SK-N-SH (cell line): Measurements from ENCODE around the gene RAB20. TPM values are rescaled to one million over a fixed set of nuclear protein-coding genes. Genes with fewer than 3 reads are reported as not detected.

Experiments used
- CTCF ChIA-PET: fragments of 300-600, 350-600 bp; formaldehyde crosslinking; extraction: SDS; loops from one replicate; lab custom pipeline; 2021; lab: Yijun Ruan, JAX
- POLR2A ChIA-PET: fragments of 350-600 bp; sonication (Branson Sonifier 250); formaldehyde crosslinking; extraction: SDS; loops from one replicate; lab custom pipeline; 2020; ENCODE audit warnings: antibody characterized with exemption, inconsistent platforms; lab: Yijun Ruan, JAX
- DNase-seq: peaks from one replicate; pipeline ENCODE4 v3.0.0; 2012
- H2AFZ ChIP-seq: fragments of 200-600 bp; sonication (generic); 2 replicates; pipeline ENCODE4 v1.8.1; 2016; ENCODE audit warnings: antibody characterized with exemption, mild to moderate bottlenecking, low read depth
- H3F3A ChIP-seq: fragments of 200-600 bp; sonication (generic); replicated peaks from 2 replicates; pipeline ENCODE3; 2016; ENCODE audit warnings: antibody characterized with exemption, mild to moderate bottlenecking; ENCODE audit not compliant: insufficient read depth
- H3K27ac ChIP-seq, 2 experiments: fragments of 200-500 bp in 1 of 2; fragments of 200-600 bp in 1 of 2; sonication (Bioruptor generic) in 1 of 2; sonication (generic), shearing (Covaris generic) in 1 of 2; 2 replicates each; pipeline versions ENCODE4 v1.5.1 to v1.6.1; 2014 to 2016; ENCODE audit warnings: low read depth in 2 of 2, inconsistent platforms in 1 of 2, low read length in 1 of 2, mild to moderate bottlenecking in 1 of 2, mixed read lengths in 1 of 2
- H3K27me3 ChIP-seq: fragments of 200-600 bp; sonication (generic), shearing (Covaris generic); 2 replicates; pipeline ENCODE4 v1.6.1; 2016; ENCODE audit warnings: mixed run types; ENCODE audit not compliant: insufficient read depth
- H3K36me3 ChIP-seq, 2 experiments: fragments of 200-500 bp in 1 of 2; fragments of 200-600 bp in 1 of 2; sonication (Bioruptor generic) in 1 of 2; sonication (generic) in 1 of 2; replicated peaks in 1 of 2; 2 replicates each; pipeline versions ENCODE3 to v1.5.1; 2014 to 2016; ENCODE audit warnings: low read length in 1 of 2, mild to moderate bottlenecking in 1 of 2; ENCODE audit not compliant: insufficient read depth in 2 of 2, control insufficient read depth in 1 of 2
- H3K4me1 ChIP-seq, 2 experiments: fragments of 200-500 bp in 1 of 2; fragments of 200-600 bp in 1 of 2; sonication (Bioruptor generic) in 1 of 2; sonication (generic), shearing (Covaris generic) in 1 of 2; 2 replicates each; pipeline versions ENCODE4 v1.5.1 to v1.6.1; 2014 to 2016; ENCODE audit warnings: low read depth in 1 of 2, low read length in 1 of 2, mixed run types in 1 of 2; ENCODE audit not compliant: insufficient read depth in 2 of 2, control insufficient read depth in 1 of 2
- H3K4me2 ChIP-seq: fragments of 200-600 bp; sonication (generic), shearing (Covaris generic); 2 replicates; pipeline ENCODE4 v1.6.1; 2017; ENCODE audit warnings: mixed run types
- H3K4me3 ChIP-seq, 2 experiments: fragments of 200-500 bp in 1 of 2; fragments of 200-600 bp in 1 of 2; sonication (Bioruptor generic) in 1 of 2; sonication (generic), shearing (Covaris generic) in 1 of 2; 2 replicates each; pipeline versions ENCODE4 v1.5.1 to v1.8.1; 2014 to 2016; ENCODE audit warnings: low read depth in 2 of 2, inconsistent platforms in 1 of 2, low read length in 1 of 2, mild to moderate bottlenecking in 1 of 2, mixed read lengths in 1 of 2, moderate library complexity in 1 of 2
- H3K79me2 ChIP-seq: fragments of 200-600 bp; sonication (generic); 2 replicates; pipeline ENCODE4 v1.8.1; 2017; ENCODE audit warnings: mild to moderate bottlenecking; ENCODE audit not compliant: insufficient read depth
- H3K9ac ChIP-seq: fragments of 200-600 bp; sonication (generic); 2 replicates; pipeline ENCODE4 v1.6.1; 2017; ENCODE audit warnings: mixed run types
- H3K9me2 ChIP-seq: fragments of 200-600 bp; sonication (generic); 2 replicates; pipeline ENCODE4 v1.6.1; 2017; ENCODE audit warnings: mixed run types
- H3K9me3 ChIP-seq: fragments of 200-600 bp; sonication (generic); 2 replicates; pipeline ENCODE4 v1.6.1; 2017; ENCODE audit warnings: mixed run types, mild to moderate bottlenecking, moderate library complexity
- H4K20me1 ChIP-seq: fragments of 200-600 bp; sonication (generic); 2 replicates; pipeline ENCODE4 v1.6.1; 2017; ENCODE audit warnings: mild to moderate bottlenecking, mixed run types; ENCODE audit not compliant: insufficient read depth
- EZH2phosphoT487 ChIP-seq: fragments of 200-600 bp; sonication (generic); IDR thresholded peaks from 2 replicates; pipeline ENCODE4 v1.6.1; 2017; ENCODE audit warnings: low read depth, mixed run types, mild to moderate bottlenecking, antibody characterized with exemption, moderate library complexity, borderline replicate concordance
- FOXJ3 ChIP-seq: sonication (generic); formaldehyde crosslinking; IDR thresholded peaks from 2 replicates; pipeline ENCODE4 v1.5.1; 2020; ENCODE audit warnings: mild to moderate bottlenecking, missing genetic modification reagents
- GABPA ChIP-seq: IDR thresholded peaks from 2 replicates; pipeline ENCODE4 v1.4.0; 2012; ENCODE audit warnings: low read depth, mild to moderate bottlenecking
- GATA2 ChIP-seq: sonication (generic); formaldehyde crosslinking; IDR thresholded peaks from 2 replicates; pipeline ENCODE4 v1.5.0; 2020; ENCODE audit warnings: mild to moderate bottlenecking, missing genetic modification reagents
- MEF2A ChIP-seq: IDR thresholded peaks from 2 replicates; pipeline ENCODE4 v1.4.0; 2012; ENCODE audit warnings: low read depth, borderline replicate concordance
- NRF1 ChIP-seq: IDR thresholded peaks from 2 replicates; pipeline ENCODE4 v1.6.1; 2012; ENCODE audit warnings: low read depth, mild to moderate bottlenecking, low read length
- PBX3 ChIP-seq: IDR thresholded peaks from 2 replicates; pipeline ENCODE4; 2012
- POLR2AphosphoS5 ChIP-seq: IDR thresholded peaks from 2 replicates; pipeline ENCODE4 v1.6.1; 2012; ENCODE audit warnings: low read depth, low read length
- RAD21 ChIP-seq: IDR thresholded peaks from 2 replicates; pipeline ENCODE4 v1.6.1; 2012; ENCODE audit warnings: mild to moderate bottlenecking, low read length
- RCOR1 ChIP-seq: fragments of 150-350 bp; IDR thresholded peaks from 2 replicates; pipeline ENCODE4 v1.6.1; 2017; ENCODE audit warnings: antibody characterized with exemption, low read length
- REST ChIP-seq: IDR thresholded peaks from 2 replicates; pipeline ENCODE4 v1.6.1; 2012; ENCODE audit warnings: mild to moderate bottlenecking, low read depth, low read length, moderate library complexity
- SMC3 ChIP-seq: IDR thresholded peaks from 2 replicates; pipeline ENCODE4 v1.6.1; 2012; ENCODE audit warnings: low read depth, low read length, improper control_type of control experiment
- TAF1 ChIP-seq: IDR thresholded peaks from 2 replicates; pipeline ENCODE4 v1.6.1; 2012; ENCODE audit warnings: low read depth, mild to moderate bottlenecking, low read length, moderate library complexity, borderline replicate concordance
- TEAD4 ChIP-seq: IDR thresholded peaks from 2 replicates; pipeline ENCODE4 v1.4.0; 2012; ENCODE audit warnings: mild to moderate bottlenecking, borderline replicate concordance; ENCODE audit not compliant: insufficient read depth
- ZBTB33 ChIP-seq: IDR thresholded peaks from 2 replicates; pipeline ENCODE4 v1.4.0; 2012; ENCODE audit warnings: low read depth, borderline replicate concordance
- WGBS: methylation state at CpG from one replicate; pipeline ENCODE4 v1.1.6; 2017; ENCODE audit warnings: low lambda C conversion rate; 5-methylcytosine and 5-hydroxymethylcytosine counted together
- polyA plus RNA-seq, 3 experiments: library from polyadenylated mRNA; depleted of rRNA; stranded (reverse); fragments of >200 nt; gene quantifications; 2 replicates each; pipeline ENCODE4 v1.2.3, GENCODE V29; 2012
- TF ChIP-seq, protein P1 (sequence below): fragments of 150-350 bp; IDR thresholded peaks from 2 replicates; pipeline ENCODE4 v1.6.1; 2016; ENCODE audit warnings: mild to moderate bottlenecking, low read depth, low read length

RAB20 gene
- polyA plus RNA-seq, 1 of the 3 experiments (the other 2 are of a cell fraction), result 5.2 TPM

GRCh38 chr13:110518571-110518970, 43.0 kb downstream of the RAB20 start:
- Histone ChIP-seq H3K27me3 (no peaks in the 10 kb centered on the region), H3K9ac (no peak overlapping the region), H3K9me2 (no peaks in the 10 kb centered on the region), H3F3A (no peaks in the 10 kb centered on the region), H3K36me3 (peaks cover 0 to 2% of the 10 kb centered on the region in 2 experiments), H3K9me3 (no peaks in the 10 kb centered on the region), H3K27ac (no peak overlapping the region), H3K4me3 (no peak overlapping the region), H3K79me2 (no peaks in the 10 kb centered on the region), H2AFZ (no peak overlapping the region), H3K4me1 (peaks cover 0 to 3% of the 10 kb centered on the region in 2 experiments; a peak in 1 of 4 replicates), H3K4me2 (no peak overlapping the region), H4K20me1 (no peaks in the 10 kb centered on the region)
- DNase-seq, result no peak
- TF ChIP-seq GATA2 (CRISPR knock-in tag) (no peak), RCOR1 (no peak), FOXJ3 (CRISPR knock-in tag) (no peak), EZH2phosphoT487 (no peak), NRF1 (no peak), POLR2AphosphoS5 (no peak), GABPA (no peak), ZBTB33 (no peak), RAD21 (no peak), TEAD4 (no peak)
- TF ChIP-seq, protein P1, sequence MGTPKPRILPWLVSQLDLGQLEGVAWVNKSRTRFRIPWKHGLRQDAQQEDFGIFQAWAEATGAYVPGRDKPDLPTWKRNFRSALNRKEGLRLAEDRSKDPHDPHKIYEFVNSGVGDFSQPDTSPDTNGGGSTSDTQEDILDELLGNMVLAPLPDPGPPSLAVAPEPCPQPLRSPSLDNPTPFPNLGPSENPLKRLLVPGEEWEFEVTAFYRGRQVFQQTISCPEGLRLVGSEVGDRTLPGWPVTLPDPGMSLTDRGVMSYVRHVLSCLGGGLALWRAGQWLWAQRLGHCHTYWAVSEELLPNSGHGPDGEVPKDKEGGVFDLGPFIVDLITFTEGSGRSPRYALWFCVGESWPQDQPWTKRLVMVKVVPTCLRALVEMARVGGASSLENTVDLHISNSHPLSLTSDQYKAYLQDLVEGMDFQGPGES, result no peak
- WGBS, result 87% methylated on average over 5 of the region's 11 CpGs
- ChIA-PET POLR2A (no interaction called here), CTCF (no interaction called here)

DNA sequence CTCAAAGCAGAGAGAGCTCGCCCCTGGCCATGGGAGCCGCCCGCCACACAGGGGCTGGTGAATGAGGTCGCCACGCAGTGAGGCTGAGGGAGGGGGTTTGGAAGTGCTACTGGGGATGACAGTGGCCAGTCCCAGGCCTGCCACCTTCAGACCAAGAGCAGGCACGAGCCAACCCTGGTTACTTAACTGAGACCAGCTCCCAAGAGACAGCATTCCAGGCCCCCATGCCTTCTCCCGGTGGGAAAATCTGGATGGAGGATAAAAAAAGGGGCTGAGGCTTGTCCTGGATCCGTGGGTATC, 43.3 kb downstream of the RAB20 start:
- Histone ChIP-seq H3K79me2 (no peaks in the 10 kb centered on the region), H3K4me2 (no peak overlapping the region), H4K20me1 (no peaks in the 10 kb centered on the region), H3K27me3 (no peaks in the 10 kb centered on the region), H3K9ac (no peak overlapping the region), H3K27ac (no peak overlapping the region), H3K4me1 (peaks cover 0 to 3% of the 10 kb centered on the region in 2 experiments; a peak in 1 of 4 replicates), H3K9me3 (no peaks in the 10 kb centered on the region), H3K9me2 (no peaks in the 10 kb centered on the region), H3K4me3 (no peak overlapping the region), H3K36me3 (peaks cover 0 to 2% of the 10 kb centered on the region in 2 experiments), H3F3A (no peaks in the 10 kb centered on the region), H2AFZ (no peak overlapping the region)
- WGBS, result 90% methylated on average over 2 of the region's 8 CpGs
- TF ChIP-seq MEF2A (no peak), PBX3 (no peak), REST (no peak), GATA2 (CRISPR knock-in tag) (no peak), TAF1 (no peak), SMC3 (no peak), NRF1 (no peak)
- no peak for DNase-seq
- ChIA-PET CTCF (no interaction called here), POLR2A (no interaction called here)
